HG02943 (cell line): ENCODE data around the gene CLN3.
"Not testable (repeated sequence)": the region's sequence is repeated elsewhere in the genome, so short reads cannot be mapped to it uniquely, and the experiment has no call there.

Source experiments
- ATAC-seq: cut with Tn5 transposase; IDR thresholded peaks from one replicate; pipeline ENCODE4 v1.9.1; 2021; ENCODE audit warnings: mild to moderate bottlenecking, low read depth, moderate library complexity; ENCODE audit not compliant: unreplicated experiment

The CLN3 gene

DNA sequence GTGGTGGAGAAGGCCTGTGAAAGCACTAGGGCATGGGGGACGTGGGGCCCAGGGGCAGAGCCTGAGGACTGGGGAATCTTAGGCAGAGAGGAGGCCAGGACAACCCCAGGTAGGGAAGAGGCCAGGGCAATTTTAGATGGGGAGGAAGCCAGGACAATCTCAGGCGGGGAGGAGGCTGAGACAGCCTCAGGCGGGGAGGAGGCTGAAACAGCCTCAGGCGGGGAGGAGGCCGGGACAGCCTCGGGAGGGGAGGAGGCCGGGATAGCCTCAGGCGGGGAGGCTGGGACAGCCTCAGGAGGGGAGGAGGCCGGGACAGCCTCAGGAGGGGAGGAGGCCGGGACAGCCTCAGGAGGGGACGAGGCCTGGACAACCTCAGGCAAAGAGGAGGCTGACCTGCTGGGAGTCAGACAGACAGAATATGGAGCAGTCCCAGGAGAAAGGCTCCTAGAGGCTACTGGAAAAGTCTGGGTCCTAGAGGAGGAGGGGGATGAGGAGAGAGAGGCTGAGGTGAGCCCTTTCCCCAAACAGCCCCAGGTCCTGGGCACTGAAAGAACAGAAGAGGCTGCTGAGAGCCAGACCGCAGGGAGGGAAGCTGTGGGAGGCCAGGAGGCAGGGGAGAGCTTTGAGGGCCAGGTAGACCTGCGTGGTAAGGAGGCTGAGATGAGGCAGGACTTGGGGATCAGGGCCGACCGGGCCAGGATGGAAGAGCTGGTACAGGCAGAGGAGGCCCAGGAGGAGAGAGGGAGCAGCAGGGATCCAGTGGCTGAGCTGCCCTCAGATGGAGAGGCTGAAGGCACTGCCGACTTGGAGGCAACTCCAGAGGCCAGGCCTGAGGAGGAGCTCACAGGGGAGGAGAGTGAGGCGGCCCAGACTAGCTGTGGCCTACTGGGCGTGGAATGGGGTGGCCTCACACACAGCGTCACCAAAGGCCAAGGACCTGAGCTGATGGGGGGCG, 4.2 kb upstream of the CLN3 start:
- ATAC-seq, result no peak

GRCh38 chr16:28495098-28495793, 3.4 kb upstream of the CLN3 start:
- ATAC-seq, result no peak

DNA sequence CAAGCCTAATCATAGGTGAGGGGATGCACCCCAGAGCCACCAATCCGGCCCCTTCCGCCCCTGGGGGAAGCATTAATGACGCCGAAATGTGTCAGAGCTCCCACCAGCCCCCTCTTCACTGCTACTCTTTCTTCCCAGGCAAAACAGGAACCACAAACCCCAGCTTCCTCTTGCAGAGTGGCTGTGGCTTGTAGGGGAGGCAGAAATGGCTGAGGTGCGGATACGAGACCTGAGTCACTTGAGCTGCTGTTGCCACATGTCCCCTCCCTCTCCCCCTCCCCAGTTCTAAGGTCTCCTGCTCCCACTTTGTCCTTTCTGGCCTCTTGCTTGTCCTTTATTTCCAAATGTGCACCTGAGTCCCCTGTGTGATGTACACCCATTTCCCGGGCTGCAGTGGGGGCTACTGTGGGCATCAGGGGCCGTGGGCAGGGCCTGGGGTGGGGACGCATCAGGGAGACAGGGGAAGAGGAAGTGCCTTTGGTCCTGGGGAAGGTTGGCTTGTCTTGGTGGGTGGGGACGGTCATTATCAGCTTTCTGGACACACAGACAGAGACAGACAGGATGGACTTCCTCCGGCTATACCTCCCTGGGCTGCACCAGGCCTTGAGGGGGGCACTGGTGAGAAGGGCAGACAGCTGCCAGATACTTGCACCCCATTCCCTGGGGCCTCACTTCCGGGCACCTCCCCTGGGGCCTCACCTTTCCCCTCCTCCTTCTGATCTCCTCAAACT, 2.4 kb upstream of the CLN3 start, which contains the start of gene APOBR:
Gene APOBR (plus strand): TSS at position 523 of the 731 bp plus-strand sequence. CDS start 39 bp downstream, at position 562.
- ATAC-seq, result no peak

DNA sequence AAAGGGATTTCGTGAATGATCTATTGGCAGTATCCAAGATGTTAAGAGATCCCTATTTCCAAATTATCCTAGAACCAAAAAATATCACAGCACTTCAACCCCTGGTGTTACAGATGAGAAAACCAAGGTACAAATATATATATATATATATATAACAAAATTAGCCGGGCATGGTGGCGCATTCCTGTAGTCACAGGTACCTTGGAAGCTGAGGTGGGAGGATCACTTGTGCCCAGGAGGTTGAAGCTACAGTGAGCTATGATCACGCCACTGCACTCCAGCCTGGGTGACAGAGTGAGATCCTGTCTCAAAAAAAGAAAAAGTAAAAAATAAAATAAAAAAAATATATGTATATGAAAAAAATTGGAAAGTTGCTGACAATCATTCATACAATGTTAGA, 637 bp upstream of the CLN3 start:
- ATAC-seq, result no peak

DNA sequence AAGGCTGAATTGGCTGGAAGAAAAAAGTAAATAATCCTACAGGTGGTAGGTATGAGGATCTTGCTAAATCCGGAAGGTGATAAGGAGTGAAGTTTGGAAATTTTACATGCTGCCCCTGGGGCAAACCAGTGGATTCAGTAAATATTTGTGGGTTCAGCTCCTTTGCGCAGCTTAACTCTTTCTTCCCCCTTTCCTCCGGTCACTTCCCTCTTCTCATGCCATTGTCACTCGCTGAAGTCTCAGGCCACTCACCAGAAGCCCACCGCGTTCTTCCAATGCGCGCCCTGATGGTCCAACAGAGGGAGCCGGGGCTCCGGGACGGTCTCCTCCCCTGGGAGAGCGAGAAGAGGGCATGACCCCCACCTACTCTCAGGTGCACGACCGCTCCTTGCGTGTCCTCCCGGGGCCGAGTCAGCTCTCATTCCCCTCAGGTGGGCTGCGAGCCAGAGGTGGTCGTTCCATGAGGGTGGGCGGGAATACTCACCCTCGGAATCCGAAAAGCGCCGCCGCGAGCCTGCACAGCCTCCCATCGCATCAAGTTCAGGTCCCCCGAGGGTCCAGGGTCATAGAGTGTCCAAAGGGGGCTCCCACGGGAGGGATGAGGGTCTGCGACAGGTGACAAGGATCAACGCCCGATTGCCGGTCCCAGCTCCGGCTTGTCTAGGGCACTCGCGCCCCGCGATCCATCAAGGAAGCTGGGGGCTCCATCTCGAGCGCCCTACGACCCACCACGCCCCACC, 474 bp downstream of the CLN3 start:
- no peak for ATAC-seq

DNA sequence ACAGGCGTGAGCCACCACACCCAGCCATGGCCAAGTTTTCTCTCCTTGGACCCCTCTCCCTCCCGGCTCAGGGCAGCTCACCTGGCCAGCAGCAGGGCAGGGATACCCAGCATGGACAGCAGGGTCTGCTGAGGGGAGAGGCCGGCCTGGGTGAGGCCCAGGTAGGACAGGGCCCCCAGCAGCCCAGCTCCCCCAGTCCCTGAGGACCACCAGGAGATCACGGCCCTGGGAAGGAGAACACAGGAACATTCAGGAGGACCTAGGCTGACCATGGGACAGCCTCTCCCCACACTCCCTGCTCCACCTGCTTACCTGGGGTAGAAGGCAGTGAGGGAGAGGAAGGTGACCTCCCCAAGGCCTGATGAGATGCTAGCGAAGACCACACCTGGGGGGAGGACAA, 5.6 kb downstream of the CLN3 start:
- ATAC-seq, result no peak

- ATAC-seq, result not testable (repeated sequence)
Observed at GRCh38 chr16:28483361-28483760, 8.5 kb downstream of the CLN3 start.

GRCh38 chr16:28482026-28482425, 9.8 kb downstream of the CLN3 start:
- no peak for ATAC-seq

DNA sequence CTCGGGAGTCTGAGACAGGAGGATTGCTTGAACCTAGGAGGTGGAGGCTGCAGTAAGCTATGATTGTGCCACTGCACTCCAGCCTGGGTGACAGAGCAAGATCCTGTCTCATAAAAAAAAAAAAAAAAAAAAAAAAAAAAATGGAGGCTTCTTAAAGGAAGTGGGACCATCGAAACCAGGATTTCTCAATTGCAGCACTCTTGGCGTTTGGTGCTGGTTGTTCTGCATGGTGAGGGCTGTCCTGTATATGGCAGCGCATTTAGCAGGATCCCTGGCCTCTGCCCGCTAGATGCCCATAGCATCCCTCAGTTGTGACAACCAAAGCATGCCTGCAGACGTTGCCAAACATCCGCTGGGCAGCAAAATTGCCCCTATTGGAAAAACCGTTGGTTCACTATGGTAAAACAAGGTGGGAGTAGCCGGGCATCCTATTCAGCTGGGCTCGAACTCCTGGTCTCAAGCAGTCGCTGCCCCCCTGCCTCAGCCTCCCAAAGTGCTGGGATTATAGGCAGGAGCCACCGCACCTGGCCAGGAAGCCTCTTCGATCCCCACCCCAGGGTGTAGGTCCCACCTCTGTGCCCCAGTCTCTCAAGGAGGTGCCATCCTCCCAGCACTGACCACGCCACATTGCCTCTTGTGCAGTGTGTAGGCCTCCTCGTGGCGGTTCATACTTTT, 13.2 kb downstream of the CLN3 start:
- ATAC-seq, result no peak

GRCh38 chr16:28477311-28477920, 14.5 kb downstream of the CLN3 start:
- ATAC-seq, result no peak

GRCh38 chr16:28475221-28475620, 16.7 kb downstream of the CLN3 start:
- no peak for ATAC-seq

DNA sequence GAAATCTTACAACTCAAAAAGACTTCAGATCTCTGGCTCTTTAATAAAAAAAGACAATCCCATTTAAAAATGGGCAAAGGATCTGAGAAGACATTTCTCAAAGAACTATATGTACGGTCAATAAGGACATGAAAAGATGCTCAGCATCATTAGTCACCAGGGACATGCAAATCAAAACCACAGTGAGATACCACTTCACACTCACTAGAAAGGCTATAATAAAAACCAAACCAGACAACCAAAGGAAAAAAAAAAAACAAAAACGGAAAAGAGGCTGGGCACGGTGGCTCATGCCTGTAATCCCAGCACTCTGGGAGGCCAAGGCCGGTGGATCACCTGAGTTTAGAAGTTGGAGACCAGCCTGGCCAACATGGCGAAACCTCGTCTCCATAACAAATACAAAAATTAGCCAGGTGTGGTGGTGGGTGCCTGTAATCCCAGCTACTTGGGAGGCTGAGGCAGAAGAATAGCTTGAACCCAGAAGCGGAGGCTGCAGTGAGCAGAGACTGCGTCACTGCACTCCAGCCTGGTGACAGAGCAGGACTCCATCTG, 18.1 kb downstream of the CLN3 start:
- ATAC-seq, result no peak

DNA sequence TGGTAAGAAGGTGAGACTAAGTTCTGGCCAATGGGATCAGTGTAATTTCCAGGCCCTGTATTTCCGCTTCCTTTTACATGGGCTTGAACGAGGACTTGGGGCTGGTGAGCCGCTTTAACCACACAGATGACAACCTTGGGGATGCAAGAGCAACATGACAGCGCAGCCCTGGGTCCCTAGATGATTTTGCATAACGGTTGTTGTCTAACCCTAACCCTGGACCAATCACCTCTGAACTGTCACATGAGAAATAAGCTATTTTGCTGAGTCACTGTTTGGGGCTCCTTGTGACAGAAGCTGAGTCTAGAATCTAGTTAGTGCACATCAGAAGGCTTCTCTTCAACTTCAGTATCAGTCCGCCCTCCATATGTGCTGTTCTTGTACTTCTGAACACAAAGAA, 44.8 kb downstream of the CLN3 start:
- not testable (repeated sequence) for ATAC-seq

GRCh38 chr16:28446388-28446787, 45.5 kb downstream of the CLN3 start:
- ATAC-seq, result not testable (repeated sequence)

GRCh38 chr16:28443943-28444342, 47.9 kb downstream of the CLN3 start:
- ATAC-seq, result not testable (repeated sequence)

DNA sequence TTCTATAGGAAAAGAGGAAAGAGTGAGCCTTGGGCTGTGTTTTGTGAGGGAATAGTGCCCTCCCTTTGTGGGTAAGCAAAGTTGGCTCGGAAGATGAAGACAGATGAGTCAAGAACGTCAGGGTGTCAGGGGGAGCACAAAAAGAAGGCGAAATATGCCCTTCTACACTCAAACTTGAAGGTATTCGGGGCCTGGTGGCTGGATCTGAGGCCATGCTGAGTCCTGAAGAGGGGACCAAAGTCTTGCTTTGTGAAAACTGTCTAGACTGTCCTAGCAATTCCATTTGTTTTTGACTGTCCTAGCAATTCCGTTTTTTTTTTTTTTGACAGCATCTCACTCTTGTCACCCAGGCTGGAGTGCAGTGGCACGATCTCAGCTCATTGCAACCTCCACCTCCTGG, 53.0 kb downstream of the CLN3 start:
- not testable (repeated sequence) for ATAC-seq

DNA sequence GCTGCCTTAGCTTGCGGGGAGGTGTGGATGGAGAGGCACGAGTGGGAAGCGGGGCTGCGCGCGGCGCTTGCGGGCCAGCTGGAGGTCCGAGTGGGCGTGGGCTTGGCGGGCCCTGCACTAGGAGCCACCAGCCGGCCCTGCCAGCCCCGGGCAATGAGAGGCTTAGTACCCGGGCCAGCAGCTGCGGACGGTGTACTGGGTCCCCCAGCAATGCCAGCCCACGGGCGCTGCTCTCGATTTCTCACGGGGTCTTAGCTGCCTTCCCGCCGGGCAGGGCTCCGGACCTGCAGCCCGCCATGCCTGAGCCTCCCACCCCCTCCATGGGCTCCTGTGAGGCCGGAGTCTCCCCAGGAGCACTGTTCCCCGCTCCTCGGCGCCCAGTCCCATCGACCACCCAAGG, 56.5 kb downstream of the CLN3 start:
- ATAC-seq, result not testable (repeated sequence)
